Tibial nerve (tissue), 4 donors: Measurements from ENCODE around the gene YIPF7. TPM values are rescaled to one million over a fixed set of nuclear protein-coding genes. Genes with fewer than 3 reads are reported as not detected.

Source experiments
- DNase-seq, 2 donors: peaks; one replicate each; pipeline ENCODE4 v3.0.0-alpha.2; 2019; ENCODE audit warnings: low spot score in 2 of 2
- H3K27ac ChIP-seq, 4 donors: fragments of 200-600 bp; sonication (generic) in 3 of 4; one replicate each; pipeline ENCODE4 v1.5.1; 2017 to 2019; ENCODE audit warnings: mild to moderate bottlenecking in 1 of 4
- H3K27me3 ChIP-seq, 2 donors: fragments of 200-600 bp; sonication (generic) in 1 of 2; one replicate each; pipeline versions ENCODE4 v1.5.1 to v1.6.0; 2017 to 2019
- H3K36me3 ChIP-seq, 3 donors: fragments of 200-600 bp; sonication (generic); one replicate each; pipeline ENCODE4 v1.5.1; 2018 to 2019
- H3K4me1 ChIP-seq, 4 donors: fragments of 200-600 bp; sonication (generic) in 3 of 4; one replicate each; pipeline ENCODE4 v1.5.1; 2017 to 2019
- H3K4me3 ChIP-seq, 4 donors: fragments of 200-600 bp; sonication (generic) in 3 of 4; one replicate each; pipeline ENCODE4 v1.5.1; 2017 to 2019; ENCODE audit warnings: mild to moderate bottlenecking in 1 of 4, moderate library complexity in 1 of 4
- H3K9me3 ChIP-seq, 4 donors: fragments of 200-600 bp; sonication (generic) in 3 of 4; one replicate each; pipeline ENCODE4 v1.5.1; 2017 to 2019
- CTCF ChIP-seq, 5 experiments: fragments of 200-600 bp in 3 of 5; fragments of 450-650 bp in 2 of 5; sonication (generic) in 3 of 5; IDR thresholded peaks; one replicate each; pipeline ENCODE4 v1.5.1; 2016 to 2019; ENCODE audit warnings: antibody characterized with exemption in 5 of 5, mild to moderate bottlenecking in 3 of 5, moderate library complexity in 2 of 5
- EP300 ChIP-seq, 2 donors: sonication (generic); formaldehyde crosslinking; IDR thresholded peaks; one replicate each; pipeline ENCODE4 v1.6.1; 2017; ENCODE audit warnings: antibody characterized with exemption in 2 of 2, mild to moderate bottlenecking in 1 of 2
- POLR2A ChIP-seq, 2 donors: fragments of 450-650 bp; IDR thresholded peaks; one replicate each; pipeline ENCODE4 v1.6.1; 2017; ENCODE audit warnings: antibody characterized with exemption in 2 of 2, mild to moderate bottlenecking in 2 of 2, moderate library complexity in 2 of 2
- WGBS, 2 donors: methylation state at CpG; one replicate each; pipeline ENCODE4 v1.1.5; 2018; 5-methylcytosine and 5-hydroxymethylcytosine counted together
- total RNA-seq, 4 donors: library from RNA; depleted of rRNA; stranded (reverse); fragments of >200 nt; gene quantifications; one replicate each; pipeline ENCODE4 v1.1.0, GENCODE V29; 2016

The YIPF7 gene
- total RNA-seq, 4 donors from 2014 or later = 0.98 to 2.0 TPM; not detected in 2

- H3K27ac ChIP-seq = no peak overlapping the region
- TF ChIP-seq EP300 (IDR thresholded peaks at IDR 0.05) (no peak), POLR2A (IDR thresholded peaks at IDR 0.05) (no peak)
- no peaks in the 10 kb centered on the region for H3K36me3 ChIP-seq
- 67 to 74% methylated on average over 4 of the region's 4 CpGs for WGBS, 2 donors
- H3K27me3 ChIP-seq = no peaks in the 10 kb centered on the region
- no peak for DNase-seq
- no peak overlapping the region for H3K4me3 ChIP-seq
- no peaks in the 10 kb centered on the region for H3K9me3 ChIP-seq
- no peaks in the 10 kb centered on the region for H3K4me1 ChIP-seq
Observed at GRCh38 chr4:44670506-44671199, 19.2 kb upstream of the YIPF7 start.

GRCh38 chr4:44668526-44668925 is 17.1 kb upstream of the YIPF7 start:
- Histone ChIP-seq H3K9me3 (no peaks in the 10 kb centered on the region), H3K4me1 (no peaks in the 10 kb centered on the region), H3K27me3 (no peaks in the 10 kb centered on the region), H3K36me3 (no peaks in the 10 kb centered on the region), H3K27ac (no peak overlapping the region), H3K4me3 (no peak overlapping the region)
- TF ChIP-seq EP300 (IDR thresholded peaks at IDR 0.05) = no peak
- WGBS, 2 donors = 63% methylated on average over 2 of the region's 2 CpGs
- no peak for DNase-seq

GRCh38 chr4:44663539-44664263 is 12.3 kb upstream of the YIPF7 start:
- no peak for TF ChIP-seq POLR2A (IDR thresholded peaks at IDR 0.05)
- no peak for TF ChIP-seq CTCF (IDR thresholded peaks at IDR 0.05)
- no peak for TF ChIP-seq EP300 (IDR thresholded peaks at IDR 0.05)
- H3K9me3 ChIP-seq = no peaks in the 10 kb centered on the region
- no peak overlapping the region for H3K27ac ChIP-seq
- no peak overlapping the region for H3K4me3 ChIP-seq
- H3K27me3 ChIP-seq = no peaks in the 10 kb centered on the region
- H3K36me3 ChIP-seq = no peaks in the 10 kb centered on the region
- WGBS, 2 donors = 84 to 89% methylated on average over 19 to 20 of the region's 20 CpGs
- no peak for DNase-seq
- H3K4me1 ChIP-seq = no peaks in the 10 kb centered on the region

GRCh38 chr4:44662623-44663005 is 11.2 kb upstream of the YIPF7 start:
- TF ChIP-seq CTCF (IDR thresholded peaks at IDR 0.05) (no peak), POLR2A (IDR thresholded peaks at IDR 0.05) (no peak), EP300 (IDR thresholded peaks at IDR 0.05) (no peak)
- 49 to 56% methylated on average over 2 of the region's 2 CpGs for WGBS, 2 donors
- no peak overlapping the region for H3K27ac ChIP-seq
- H3K27me3 ChIP-seq = no peaks in the 10 kb centered on the region
- DNase-seq = no peak
- H3K9me3 ChIP-seq = no peaks in the 10 kb centered on the region
- H3K4me1 ChIP-seq = no peaks in the 10 kb centered on the region
- H3K4me3 ChIP-seq = no peak overlapping the region
- no peaks in the 10 kb centered on the region for H3K36me3 ChIP-seq

GRCh38 chr4:44661940-44662622 is 10.7 kb upstream of the YIPF7 start:
- no peak for DNase-seq
- Histone ChIP-seq H3K9me3 (no peaks in the 10 kb centered on the region), H3K36me3 (no peaks in the 10 kb centered on the region), H3K4me1 (no peaks in the 10 kb centered on the region), H3K4me3 (no peak overlapping the region), H3K27me3 (no peaks in the 10 kb centered on the region), H3K27ac (no peak overlapping the region)
- TF ChIP-seq EP300 (IDR thresholded peaks at IDR 0.05) (no peak), POLR2A (IDR thresholded peaks at IDR 0.05) (no peak), CTCF (IDR thresholded peaks at IDR 0.05) (no peak)
- WGBS, 2 donors = 79 to 80% methylated on average over 1 of the region's 1 CpG

GRCh38 chr4:44660396-44660795 is 9.0 kb upstream of the YIPF7 start:
- no peak overlapping the region for H3K27ac ChIP-seq
- TF ChIP-seq POLR2A (IDR thresholded peaks at IDR 0.05) (no peak), CTCF (IDR thresholded peaks at IDR 0.05) (no peak), EP300 (IDR thresholded peaks at IDR 0.05) (no peak)
- no peaks in the 10 kb centered on the region for H3K27me3 ChIP-seq
- H3K4me1 ChIP-seq = no peaks in the 10 kb centered on the region
- no peak overlapping the region for H3K4me3 ChIP-seq
- WGBS, 2 donors = 46 to 52% methylated on average over 3 of the region's 3 CpGs
- no peaks in the 10 kb centered on the region for H3K9me3 ChIP-seq
- DNase-seq = no peak
- H3K36me3 ChIP-seq = no peaks in the 10 kb centered on the region
